HG02623 (cell line): Measurements from ENCODE around the gene CCDC137.
"Not testable (repeated sequence)": the region's sequence is repeated elsewhere in the genome, so short reads cannot be mapped to it uniquely, and the experiment has no call there.

Experiments
- ATAC-seq: cut with Tn5 transposase; IDR thresholded peaks from one replicate; pipeline ENCODE4 v1.9.1; 2021; ENCODE audit warnings: moderate library complexity; ENCODE audit not compliant: unreplicated experiment

The CCDC137 gene

GRCh38 chr17:81666342-81667191, at the start of gene CCDC137, which contains the start of gene OXLD1:
Gene CCDC137 (plus strand): TSS chr17:81666737. CDS start chr17:81666767, 30 bp downstream.
Gene OXLD1 (minus strand): TSS chr17:81666605. CDS start chr17:81666577, 28 bp downstream.
- ATAC-seq = peak; percentile 85

- no peak for ATAC-seq
These were observed 49.7 kb upstream of the CCDC137 start for GRCh38 chr17:81616877-81617276.

GRCh38 chr17:81618307-81618706, 48.2 kb upstream of the CCDC137 start:
- ATAC-seq = not testable (repeated sequence)

- ATAC-seq = no peak
These were observed 44.9 kb upstream of the CCDC137 start for GRCh38 chr17:81621494-81622130.

GRCh38 chr17:81630274-81630673, 36.3 kb upstream of the CCDC137 start:
- no peak for ATAC-seq

- ATAC-seq = no peak
These were observed 35.1 kb upstream of the CCDC137 start for GRCh38 chr17:81631482-81631881.

GRCh38 chr17:81635431-81635830, 31.1 kb upstream of the CCDC137 start:
- ATAC-seq = no peak

GRCh38 chr17:81635973-81636504, 30.5 kb upstream of the CCDC137 start:
- no peak for ATAC-seq

GRCh38 chr17:81636505-81637288, 29.8 kb upstream of the CCDC137 start, which contains the start of the genes NPLOC4 and TSPAN10:
Gene NPLOC4 (minus strand): TSS chr17:81637112. CDS start chr17:81636930, 182 bp downstream.
Gene TSPAN10 (plus strand): TSS chr17:81637196. CDS start chr17:81642413, 5,217 bp downstream.
- peak; percentile 76 for ATAC-seq

GRCh38 chr17:81638683-81639082, 27.9 kb upstream of the CCDC137 start:
- no peak for ATAC-seq

- ATAC-seq = no peak
These were observed 26.5 kb upstream of the CCDC137 start for GRCh38 chr17:81640011-81640410.

GRCh38 chr17:81641825-81642489, 24.6 kb upstream of the CCDC137 start:
- no peak for ATAC-seq

- no peak for ATAC-seq
These were observed 22.0 kb upstream of the CCDC137 start for GRCh38 chr17:81644496-81644895.

- no peak for ATAC-seq
These were observed 21.3 kb upstream of the CCDC137 start for GRCh38 chr17:81644976-81645952.

- no peak for ATAC-seq
These were observed 19.5 kb upstream of the CCDC137 start for GRCh38 chr17:81646869-81647600.

GRCh38 chr17:81647640-81648012, 18.9 kb upstream of the CCDC137 start:
- ATAC-seq = no peak

- ATAC-seq = no peak
These were observed 18.4 kb upstream of the CCDC137 start for GRCh38 chr17:81648013-81648706.

- ATAC-seq = no peak
These were observed 17.8 kb upstream of the CCDC137 start for GRCh38 chr17:81648707-81649085.
